HepG2 (cell line): Measurements from ENCODE around the gene XRN1. TPM values are rescaled to one million over a fixed set of nuclear protein-coding genes. Genes with fewer than 3 reads are reported as not detected.
"Not testable (repeated sequence)": the region's sequence is repeated elsewhere in the genome, so short reads cannot be mapped to it uniquely, and the experiment has no call there.

Experiments
- ATAC-seq: fragments of 200-7000 bp; cut with Tn5 transposase; 3 replicates; pipeline ENCODE4 v1.9.1; 2020; ENCODE audit warnings: mild to moderate bottlenecking, moderate library complexity
- BruUV-seq: library from RNA; stranded (reverse); fragments of 400-500 nt; replicated peaks from 2 replicates; lab custom pipeline; 2021; lab: Mats Ljungman, UMichigan
- CTCF ChIA-PET: fragments of 300-600 bp; formaldehyde crosslinking; extraction: SDS; loops from one replicate; lab custom pipeline; 2021; ENCODE audit warnings: low total read pairs, inconsistent platforms, low intra/inter-chr PET ratio; lab: Yijun Ruan, JAX
- POLR2A ChIA-PET: fragments of 350-600 bp; sonication (Branson Sonifier 250); formaldehyde crosslinking; loops from one replicate; lab custom pipeline; 2020; ENCODE audit warnings: antibody characterized with exemption, inconsistent platforms; lab: Yijun Ruan, JAX
- DNase-seq: peaks from one replicate; pipeline ENCODE4 v3.0.0-alpha.2; 2015; ENCODE audit warnings: low spot score
- FAIRE-seq: peaks from 3 replicates; lab custom pipeline; 2011; peaks lifted over from hg19 to GRCh38; lab: Jason Lieb, UNC
- H2AFZ ChIP-seq: one replicate; pipeline ENCODE4 v1.6.1; 2011; ENCODE audit warnings: low read length, inconsistent platforms
- H3K27ac ChIP-seq: fragments of 300-600 bp; 3 replicates; pipeline ENCODE4 v1.8.0; 2011; ENCODE audit warnings: mixed run types, mild to moderate bottlenecking, mixed read lengths, low read length, inconsistent platforms; ENCODE audit not compliant: insufficient read depth; ENCODE audit errors: extremely low read length
- H3K27me3 ChIP-seq, 2 experiments: fragments of 200-600 bp in 1 of 2; 2 replicates in 1 of 2; 3 replicates in 1 of 2; pipeline versions ENCODE4 v1.6.0 to v1.8.0; 2011; ENCODE audit warnings: low read length in 2 of 2, mild to moderate bottlenecking in 2 of 2, moderate library complexity in 2 of 2, inconsistent platforms in 1 of 2; ENCODE audit not compliant: insufficient read depth in 2 of 2, control insufficient read depth in 1 of 2
- H3K36me3 ChIP-seq, 2 experiments: fragments of 200-600 bp in 1 of 2; replicated peaks in 1 of 2; 2 replicates in 1 of 2; 3 replicates in 1 of 2; pipeline versions ENCODE4 v1.5.1 to v1.8.0; 2011; ENCODE audit warnings: low read length in 2 of 2, inconsistent platforms in 1 of 2; ENCODE audit not compliant: insufficient read depth in 2 of 2, control insufficient read depth in 1 of 2
- H3K4me1 ChIP-seq: 2 replicates; pipeline ENCODE4 v1.5.1; 2012; ENCODE audit warnings: low read length, inconsistent platforms; ENCODE audit not compliant: insufficient read depth
- H3K4me2 ChIP-seq: 2 replicates; pipeline ENCODE4 v1.6.0; 2011; ENCODE audit warnings: low read depth, low read length, inconsistent platforms
- H3K4me3 ChIP-seq, 3 experiments: fragments of 200-600 bp in 1 of 3; sonication (generic), shearing (Covaris generic) in 1 of 3; replicated peaks in 1 of 3; 2 replicates each; pipeline ENCODE4 v1.5.1; 2011 to 2016; ENCODE audit warnings: low read length in 3 of 3, inconsistent platforms in 2 of 3, low read depth in 2 of 3, mild to moderate bottlenecking in 2 of 3, control low read depth in 1 of 3, mixed read lengths in 1 of 3; ENCODE audit not compliant: insufficient read depth in 1 of 3
- H3K79me2 ChIP-seq: one replicate; pipeline ENCODE4 v1.6.1; 2011; ENCODE audit warnings: low read length, inconsistent platforms; ENCODE audit not compliant: insufficient read depth
- H3K9ac ChIP-seq: 2 replicates; pipeline ENCODE4 v1.6.0; 2011; ENCODE audit warnings: mild to moderate bottlenecking, low read depth, low read length, inconsistent platforms; ENCODE audit not compliant: insufficient read depth
- H3K9me3 ChIP-seq: 2 replicates; pipeline ENCODE4 v1.5.1; 2012; ENCODE audit warnings: mild to moderate bottlenecking, low read length
- H4K20me1 ChIP-seq: 2 replicates; pipeline ENCODE4 v1.6.0; 2011; ENCODE audit warnings: inconsistent platforms, mild to moderate bottlenecking, low read length, moderate library complexity; ENCODE audit not compliant: insufficient read depth
- ARNT2 ChIP-seq: sonication (generic); formaldehyde crosslinking; IDR thresholded peaks from 2 replicates; pipeline ENCODE4 v1.8.0; 2022; ENCODE audit warnings: mild to moderate bottlenecking, low read depth, missing genetic modification reagents, moderate library complexity
- STAG1 ChIP-seq: sonication (generic); formaldehyde crosslinking; IDR thresholded peaks from 2 replicates; pipeline ENCODE4 v1.4.0; 2020; ENCODE audit warnings: missing genetic modification reagents
- ZNF124 ChIP-seq: sonication (generic); formaldehyde crosslinking; IDR thresholded peaks from 2 replicates; pipeline ENCODE4 v1.4.0; 2020; ENCODE audit warnings: missing genetic modification reagents
- WGBS: methylation state at CpG from one replicate; pipeline ENCODE4 v1.1.6; 2017; ENCODE audit warnings: low lambda C conversion rate; 5-methylcytosine and 5-hydroxymethylcytosine counted together
- in situ Hi-C: cut with HindIII; loops from 2 replicates; pipeline ENCODE4 v1.10.0; 2017; ENCODE audit warnings: low pct_unique_long_range_greater_than_20kb; ENCODE audit not compliant: extremely low pct_ligation_motif_present
- intact Hi-C: fragments of 100-400 bp; cut with micrococcal nuclease; formaldehyde crosslinking; loops from one replicate; pipeline ENCODE4 v1.10.0; 2022; ENCODE audit not compliant: unreplicated experiment
- polyA plus RNA-seq, 8 experiments: library from polyadenylated mRNA; depleted of rRNA in 3 of 8; stranded (reverse) in 7 of 8; unstranded in 1 of 8; fragments of >200 nt; fragmentation: Illumina TruSeq in 4 of 8; extraction: Trizol in 4 of 8; gene quantifications; 2 replicates each; pipeline versions ENCODE4 v1.2.1 to v1.2.3, GENCODE V29; 2011 to 2016; ENCODE audit warnings: low read depth in 4 of 8, missing spikeins in 1 of 8, mixed read lengths in 1 of 8; ENCODE audit not compliant: insufficient read depth in 1 of 8
- total RNA-seq, 5 experiments: library from RNA; depleted of rRNA; stranded (reverse); fragments of >200 nt; fragmentation: Illumina TruSeq; extraction: Trizol; gene quantifications; 2 replicates each; pipeline ENCODE4 v1.2.3, GENCODE V29; 2016; ENCODE audit warnings: low read depth in 1 of 5
- TF ChIP-seq, protein P1 (sequence below), 2 experiments: sonication (generic) in 1 of 2; formaldehyde crosslinking in 1 of 2; IDR thresholded peaks; 2 replicates each; pipeline versions ENCODE4 v1.4.0 to v1.6.1; 2018 to 2020; ENCODE audit warnings: missing genetic modification reagents in 2 of 2, borderline replicate concordance in 1 of 2, low read depth in 1 of 2, mild to moderate bottlenecking in 1 of 2, missing biosample characterization in 1 of 2
- TF ChIP-seq, protein P2 (sequence below): sonication (generic); formaldehyde crosslinking; IDR thresholded peaks from 2 replicates; pipeline ENCODE4 v1.4.0; 2020; ENCODE audit warnings: mild to moderate bottlenecking, low read depth, missing genetic modification reagents
- TF ChIP-seq, protein P3 (sequence below): sonication (generic); formaldehyde crosslinking; IDR thresholded peaks from 2 replicates; pipeline ENCODE4 v1.5.0; 2020; ENCODE audit warnings: mild to moderate bottlenecking, missing genetic modification reagents, moderate library complexity

Gene XRN1
- total and polyA plus RNA-seq, 2 of the 13 experiments (the other 11 are each of a cell fraction or from before 2014, with no cell fraction given) = 13.2 to 13.3 TPM

DNA sequence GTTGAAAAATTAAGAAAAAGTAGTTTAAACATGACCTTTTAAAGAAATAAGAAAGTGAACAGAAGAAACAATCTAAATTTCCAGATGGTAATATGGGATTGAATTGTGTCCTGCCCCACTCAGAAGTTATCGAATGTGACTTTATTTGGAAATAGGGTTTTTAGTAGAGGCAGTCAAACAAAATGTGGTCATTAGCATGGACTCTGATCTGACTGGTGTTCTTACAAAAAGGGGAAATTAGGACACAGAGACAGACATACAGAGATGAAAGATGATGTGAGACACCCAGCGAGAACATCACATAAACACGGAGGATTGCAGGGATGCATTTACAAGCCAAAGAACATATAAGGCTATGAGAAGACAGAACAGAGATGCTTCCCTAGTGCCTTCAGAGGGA is 73.2 kb downstream of the XRN1 start (continued):
- TF ChIP-seq, protein P1, sequence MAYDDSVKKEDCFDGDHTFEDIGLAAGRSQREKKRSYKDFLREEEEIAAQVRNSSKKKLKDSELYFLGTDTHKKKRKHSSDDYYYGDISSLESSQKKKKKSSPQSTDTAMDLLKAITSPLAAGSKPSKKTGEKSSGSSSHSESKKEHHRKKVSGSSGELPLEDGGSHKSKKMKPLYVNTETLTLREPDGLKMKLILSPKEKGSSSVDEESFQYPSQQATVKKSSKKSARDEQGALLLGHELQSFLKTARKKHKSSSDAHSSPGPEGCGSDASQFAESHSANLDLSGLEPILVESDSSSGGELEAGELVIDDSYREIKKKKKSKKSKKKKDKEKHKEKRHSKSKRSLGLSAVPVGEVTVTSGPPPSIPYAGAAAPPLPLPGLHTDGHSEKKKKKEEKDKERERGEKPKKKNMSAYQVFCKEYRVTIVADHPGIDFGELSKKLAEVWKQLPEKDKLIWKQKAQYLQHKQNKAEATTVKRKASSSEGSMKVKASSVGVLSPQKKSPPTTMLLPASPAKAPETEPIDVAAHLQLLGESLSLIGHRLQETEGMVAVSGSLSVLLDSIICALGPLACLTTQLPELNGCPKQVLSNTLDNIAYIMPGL (CRISPR knock-in tag; IDR thresholded peaks at IDR 0.05; ENCODE audit: borderline replicate concordance in 1 of 2, low read depth in 1 of 2) = no peak
- TF ChIP-seq, protein P2, sequence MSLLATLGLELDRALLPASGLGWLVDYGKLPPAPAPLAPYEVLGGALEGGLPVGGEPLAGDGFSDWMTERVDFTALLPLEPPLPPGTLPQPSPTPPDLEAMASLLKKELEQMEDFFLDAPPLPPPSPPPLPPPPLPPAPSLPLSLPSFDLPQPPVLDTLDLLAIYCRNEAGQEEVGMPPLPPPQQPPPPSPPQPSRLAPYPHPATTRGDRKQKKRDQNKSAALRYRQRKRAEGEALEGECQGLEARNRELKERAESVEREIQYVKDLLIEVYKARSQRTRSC (CRISPR knock-in tag) = no peak

DNA sequence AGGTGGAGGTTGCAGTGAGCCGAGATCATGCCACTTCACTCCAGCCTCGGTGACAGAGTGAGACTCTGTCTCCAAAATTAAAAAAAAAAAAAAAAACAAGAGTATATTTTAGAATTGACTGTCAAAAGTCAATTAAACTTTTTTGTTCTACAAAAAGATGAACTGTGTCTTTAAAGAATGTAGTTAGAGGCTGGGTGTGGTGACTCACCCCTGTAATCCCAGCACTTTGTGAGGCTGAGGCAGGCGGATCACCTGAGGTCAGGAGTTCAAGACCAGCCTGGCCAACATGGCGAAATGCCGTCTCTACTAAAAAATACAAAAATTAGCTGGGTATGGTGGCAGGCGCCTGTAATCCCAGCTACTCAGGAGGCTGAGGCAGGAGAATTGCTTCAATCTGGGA is 78.3 kb downstream of the XRN1 start:
- DNase-seq, in situ Hi-C loops, H3K79me2 ChIP-seq, H3K9me3 ChIP-seq, H3K4me3 ChIP-seq, ATAC-seq, intact Hi-C loops, H3K27ac ChIP-seq, H3K4me2 ChIP-seq, POLR2A ChIA-PET, H4K20me1 ChIP-seq, CTCF ChIA-PET, H3K9ac ChIP-seq, H3K36me3 ChIP-seq, BruUV-seq, H3K27me3 ChIP-seq, H2AFZ ChIP-seq, H3K4me1 ChIP-seq, FAIRE-seq: not testable (repeated sequence)
- WGBS = 99% methylated on average over 6 of the region's 6 CpGs

DNA sequence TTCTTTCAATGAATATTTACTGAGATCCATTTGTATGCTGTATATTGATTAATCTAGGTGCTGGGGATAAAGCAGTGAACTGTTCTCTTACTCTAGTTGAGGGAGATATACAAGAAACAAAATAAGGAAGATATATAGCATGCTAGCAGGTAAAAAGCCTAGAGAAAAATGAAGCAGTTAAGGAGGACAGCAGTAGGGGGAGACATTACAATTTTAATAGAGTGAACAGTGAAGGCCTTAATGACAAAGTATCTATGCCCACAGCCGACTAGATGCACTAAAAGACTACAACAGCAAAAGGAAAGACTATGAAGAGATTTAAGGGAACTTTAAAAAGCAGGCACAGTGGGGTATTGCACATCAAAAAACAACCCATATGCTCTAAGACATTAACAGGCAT is 81.4 kb downstream of the XRN1 start:
- Histone ChIP-seq H2AFZ (no peak overlapping the region), H3K27ac (no peak overlapping the region), H3K4me3 (no peak overlapping the region), H3K9me3 (no peaks in the 10 kb centered on the region), H3K4me2 (no peak overlapping the region), H3K36me3 (peaks cover 0 to 10% of the 10 kb centered on the region in 2 experiments; a peak in 3 of 5 replicates), H4K20me1 (peaks cover 23% of the 10 kb centered on the region), H3K27me3 (no peaks in the 10 kb centered on the region), H3K9ac (no peak overlapping the region), H3K79me2 (no peaks in the 10 kb centered on the region), H3K4me1 (peaks cover 15% of the 10 kb centered on the region)
- ChIA-PET CTCF (no interaction called here), POLR2A (no interaction called here)
- DNase-seq (peak; percentile 2), FAIRE-seq (no peak), ATAC-seq (peak; percentile 71)
- in situ Hi-C loops = no loop called here
- WGBS = 49% methylated on average over 1 of the region's 1 CpG
- intact Hi-C loops = no loop called here
- BruUV-seq = no TSS peak
- TF ChIP-seq STAG1 = peak; percentile 43
- TF ChIP-seq, protein P3, sequence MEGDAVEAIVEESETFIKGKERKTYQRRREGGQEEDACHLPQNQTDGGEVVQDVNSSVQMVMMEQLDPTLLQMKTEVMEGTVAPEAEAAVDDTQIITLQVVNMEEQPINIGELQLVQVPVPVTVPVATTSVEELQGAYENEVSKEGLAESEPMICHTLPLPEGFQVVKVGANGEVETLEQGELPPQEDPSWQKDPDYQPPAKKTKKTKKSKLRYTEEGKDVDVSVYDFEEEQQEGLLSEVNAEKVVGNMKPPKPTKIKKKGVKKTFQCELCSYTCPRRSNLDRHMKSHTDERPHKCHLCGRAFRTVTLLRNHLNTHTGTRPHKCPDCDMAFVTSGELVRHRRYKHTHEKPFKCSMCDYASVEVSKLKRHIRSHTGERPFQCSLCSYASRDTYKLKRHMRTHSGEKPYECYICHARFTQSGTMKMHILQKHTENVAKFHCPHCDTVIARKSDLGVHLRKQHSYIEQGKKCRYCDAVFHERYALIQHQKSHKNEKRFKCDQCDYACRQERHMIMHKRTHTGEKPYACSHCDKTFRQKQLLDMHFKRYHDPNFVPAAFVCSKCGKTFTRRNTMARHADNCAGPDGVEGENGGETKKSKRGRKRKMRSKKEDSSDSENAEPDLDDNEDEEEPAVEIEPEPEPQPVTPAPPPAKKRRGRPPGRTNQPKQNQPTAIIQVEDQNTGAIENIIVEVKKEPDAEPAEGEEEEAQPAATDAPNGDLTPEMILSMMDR (CRISPR knock-in tag) = peak; percentile 30
- no peak for TF ChIP-seq ZNF124 (CRISPR knock-in tag)
- TF ChIP-seq ARNT2 (CRISPR knock-in tag) = no peak
